HG02885 (cell line): ENCODE results near the gene FTO.
"Not testable (repeated sequence)": the region's sequence is repeated elsewhere in the genome, so short reads cannot be mapped to it uniquely, and the experiment has no call there.

Source experiments
- ATAC-seq: cut with Tn5 transposase; IDR thresholded peaks from one replicate; pipeline ENCODE4 v1.9.1; 2021; ENCODE audit warnings: mild to moderate bottlenecking; ENCODE audit not compliant: unreplicated experiment, poor library complexity

Gene FTO

DNA sequence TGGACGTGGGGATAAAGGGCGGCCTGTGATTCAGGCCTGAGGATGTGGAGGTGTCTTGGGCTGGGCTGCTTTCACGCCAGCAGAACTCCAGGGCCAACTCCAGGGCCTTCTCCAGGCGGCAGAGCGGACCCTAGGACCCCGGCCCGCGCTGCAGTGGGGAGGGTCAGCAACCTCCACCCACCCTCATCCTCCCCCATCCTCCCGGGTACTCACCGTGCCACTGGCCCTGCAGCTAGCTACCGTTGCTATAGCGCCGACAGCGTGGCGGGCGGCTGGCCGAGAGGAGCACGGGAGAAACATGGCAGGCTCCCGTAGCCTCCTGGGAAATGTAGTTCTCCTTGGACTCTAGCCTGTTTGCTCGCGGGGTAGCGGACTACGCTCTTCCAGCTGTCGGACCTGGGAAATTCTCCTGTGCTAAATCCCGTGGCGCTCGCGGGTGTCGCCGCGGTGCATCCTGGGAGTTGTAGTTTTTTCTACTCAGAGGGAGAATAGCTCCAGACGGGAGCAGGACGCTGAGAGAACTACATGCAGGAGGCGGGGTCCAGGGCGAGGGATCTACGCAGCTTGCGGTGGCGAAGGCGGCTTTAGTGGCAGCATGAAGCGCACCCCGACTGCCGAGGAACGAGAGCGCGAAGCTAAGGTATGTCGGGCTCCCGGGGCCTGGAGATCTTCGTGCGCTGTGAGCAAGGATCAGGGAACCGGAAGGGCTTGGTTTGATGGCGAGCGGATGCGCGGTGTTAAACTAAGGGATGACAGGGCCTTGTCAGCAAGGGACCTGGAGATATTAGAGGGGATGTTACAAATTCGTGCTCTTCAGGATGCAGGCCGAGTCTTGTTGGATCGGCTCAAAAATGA is at the start of gene FTO, which contains the start of gene RPGRIP1L:
TSS of gene FTO (plus strand) at position 567 of the 855 bp plus-strand sequence.
TSS of gene RPGRIP1L (minus strand) at position 270 of the 855 bp plus-strand sequence. CDS start 3,136 bp downstream, outside the sequence.
- ATAC-seq: peak; percentile 98

DNA sequence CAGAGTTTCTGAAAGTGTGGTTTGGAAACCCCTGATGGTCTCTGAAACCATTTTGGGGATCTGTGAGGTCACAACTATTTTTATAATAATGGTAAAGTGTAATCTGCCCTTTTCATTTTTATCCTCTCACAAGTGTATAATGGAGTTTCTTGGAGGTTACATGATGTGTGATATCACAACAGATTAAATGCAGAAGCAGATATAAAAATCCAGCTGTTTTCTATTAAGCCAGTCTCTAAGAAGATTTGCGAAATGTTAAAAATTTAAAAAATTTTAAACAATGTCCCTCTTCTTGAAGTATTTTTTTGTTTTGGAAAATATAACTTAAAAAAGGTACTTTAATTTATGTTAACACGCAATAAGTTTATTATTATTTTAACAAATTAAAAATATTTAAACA is 49.0 kb upstream of the FTO start:
- no peak for ATAC-seq

DNA sequence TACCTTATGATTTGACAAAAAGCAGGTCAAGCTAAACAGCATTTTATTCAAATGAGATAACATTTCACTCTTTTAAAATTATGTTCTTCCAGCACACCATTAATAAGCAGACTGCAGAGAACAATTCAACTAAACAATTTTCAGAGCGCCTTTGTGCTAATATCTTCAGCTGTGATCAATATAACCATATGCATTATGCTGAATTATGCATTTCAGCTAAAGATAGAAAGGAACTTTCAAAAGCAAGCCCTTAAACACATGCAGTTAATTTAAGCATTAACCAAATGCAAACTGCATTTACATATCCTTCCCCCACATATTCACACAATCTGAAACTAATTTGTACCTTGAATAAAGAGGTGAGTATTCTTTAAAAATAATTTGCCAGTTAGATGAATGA is 41.9 kb upstream of the FTO start:
- no peak for ATAC-seq

DNA sequence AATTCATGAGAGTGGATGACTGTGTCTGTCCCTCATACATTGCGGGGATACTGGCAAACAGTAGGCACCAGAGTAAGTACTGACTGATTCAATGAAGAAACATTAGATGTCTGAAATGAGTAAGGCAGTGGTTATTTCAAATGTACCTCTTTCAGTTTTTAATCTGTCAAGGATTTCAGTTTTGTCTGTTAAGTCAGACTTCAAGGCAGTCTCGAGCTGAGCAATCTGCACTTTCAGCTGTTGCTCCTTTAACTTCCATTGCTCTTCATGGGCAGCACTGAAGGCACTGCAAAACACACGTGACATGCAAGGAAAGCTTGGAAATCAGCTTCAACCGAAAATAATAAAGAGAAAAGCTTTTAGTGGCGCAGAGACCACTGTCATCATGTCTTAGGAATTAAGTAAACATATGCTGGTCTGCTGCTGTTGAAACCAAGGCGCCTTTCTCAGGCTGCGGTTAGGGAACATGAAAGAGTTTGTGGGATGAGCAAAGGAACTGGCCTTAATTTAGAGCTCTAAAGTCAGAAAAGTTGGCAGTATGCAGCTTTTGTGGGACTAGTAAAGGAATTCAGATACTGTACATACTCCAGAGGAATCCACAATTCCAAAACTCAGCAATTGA is 39.1 kb upstream of the FTO start:
- ATAC-seq: peak; percentile 90

DNA sequence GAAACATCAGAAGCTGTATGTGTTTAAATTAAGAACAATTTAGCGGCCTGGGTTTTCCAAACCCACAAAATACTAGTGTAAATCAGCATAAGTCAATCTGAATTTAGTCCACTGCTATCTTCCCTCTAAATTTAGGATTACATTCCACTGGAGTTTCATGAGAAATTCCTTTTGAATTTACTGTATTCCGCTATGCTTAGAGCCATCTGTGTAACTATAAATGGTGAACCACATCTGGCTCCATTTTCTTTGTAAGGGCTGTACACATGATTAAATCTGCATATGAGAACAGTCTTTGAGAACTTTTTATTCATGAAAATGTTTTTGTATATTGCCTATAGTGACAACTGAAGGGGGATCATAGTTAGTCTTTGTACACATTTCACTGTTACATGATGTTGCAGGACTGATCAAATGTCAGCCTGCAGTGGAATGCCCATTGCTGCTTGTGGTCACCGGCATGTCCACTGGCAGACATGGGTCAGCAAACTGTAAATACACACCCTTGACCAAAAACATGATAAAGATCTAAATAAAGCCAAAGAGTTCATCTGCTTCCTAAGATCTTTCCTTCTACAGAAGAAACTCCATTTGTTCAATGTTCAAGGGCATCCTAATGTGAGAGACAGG is 37.1 kb upstream of the FTO start:
- no peak for ATAC-seq

DNA sequence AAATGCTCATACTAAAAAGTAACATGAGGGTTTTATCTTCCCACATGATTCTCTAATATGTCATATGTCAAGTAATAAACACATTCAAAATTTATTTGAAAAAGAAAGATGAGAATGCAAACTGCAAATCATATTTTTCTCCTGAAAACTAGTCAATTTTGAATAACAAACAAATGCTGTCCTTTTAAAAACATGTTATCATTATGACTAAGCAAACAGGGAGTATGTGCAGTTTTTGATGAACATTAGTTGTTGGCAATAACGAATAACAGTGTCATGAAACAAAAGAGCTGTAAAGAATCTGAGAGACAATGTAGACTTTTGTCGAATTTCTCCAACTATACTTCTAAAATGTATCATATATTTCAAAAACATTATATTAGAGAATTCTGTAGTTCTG is 35.1 kb upstream of the FTO start:
- ATAC-seq: no peak

DNA sequence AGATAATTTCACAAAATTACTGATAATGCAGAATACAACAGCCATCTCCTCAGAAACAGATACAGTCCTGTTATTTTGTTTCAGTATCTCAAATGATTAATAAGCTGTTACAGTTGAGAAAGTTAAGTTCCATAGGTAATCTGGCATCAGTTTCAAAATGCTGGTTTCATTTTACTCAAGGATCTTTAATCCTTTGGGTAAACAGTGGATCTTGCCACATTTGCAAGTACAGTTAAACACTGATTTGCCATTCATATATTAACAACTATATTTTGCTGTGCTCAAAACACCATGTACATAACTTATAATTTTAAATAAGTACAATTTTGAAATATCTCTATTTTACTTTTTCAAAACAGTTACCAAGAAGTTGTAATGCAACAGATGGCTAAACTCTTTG is 31.5 kb upstream of the FTO start:
- ATAC-seq: no peak

DNA sequence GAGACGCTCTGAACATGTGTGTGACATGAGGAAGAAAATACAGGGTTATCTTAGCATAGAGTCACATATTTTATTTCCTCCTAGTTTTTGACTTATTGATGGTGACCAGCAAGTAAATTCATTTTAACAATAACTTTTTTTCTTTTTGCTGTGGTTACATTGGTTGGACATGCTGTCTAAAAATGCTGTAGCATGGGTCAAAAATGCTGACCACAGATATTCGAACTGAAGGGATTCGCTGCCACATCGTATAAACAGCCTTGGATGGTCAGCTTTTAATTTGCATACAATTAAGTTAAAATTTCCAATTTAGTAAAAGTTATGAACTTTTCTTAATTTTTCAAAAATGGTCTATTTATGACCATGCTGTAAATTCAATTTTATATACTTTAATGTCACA is 30.8 kb upstream of the FTO start:
- no peak for ATAC-seq

DNA sequence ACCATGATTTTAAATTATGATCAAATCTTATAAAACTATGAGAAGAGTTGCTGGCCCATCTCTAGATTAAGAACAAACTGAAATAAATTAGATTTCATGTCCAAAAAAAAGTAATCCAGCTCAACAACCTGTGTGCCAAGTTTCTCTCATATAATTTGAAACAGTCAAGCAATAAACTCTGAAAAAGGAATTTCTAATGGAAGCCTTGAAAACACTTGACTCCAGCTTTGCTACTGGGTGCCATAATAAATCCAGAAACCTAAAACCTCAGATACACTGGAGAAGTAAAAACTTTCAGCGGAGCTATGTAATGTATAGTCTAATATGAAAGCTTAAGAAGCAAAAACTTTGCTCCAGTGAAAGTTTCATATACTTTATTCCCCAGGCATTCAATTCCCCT is 25.8 kb upstream of the FTO start:
- ATAC-seq: no peak

DNA sequence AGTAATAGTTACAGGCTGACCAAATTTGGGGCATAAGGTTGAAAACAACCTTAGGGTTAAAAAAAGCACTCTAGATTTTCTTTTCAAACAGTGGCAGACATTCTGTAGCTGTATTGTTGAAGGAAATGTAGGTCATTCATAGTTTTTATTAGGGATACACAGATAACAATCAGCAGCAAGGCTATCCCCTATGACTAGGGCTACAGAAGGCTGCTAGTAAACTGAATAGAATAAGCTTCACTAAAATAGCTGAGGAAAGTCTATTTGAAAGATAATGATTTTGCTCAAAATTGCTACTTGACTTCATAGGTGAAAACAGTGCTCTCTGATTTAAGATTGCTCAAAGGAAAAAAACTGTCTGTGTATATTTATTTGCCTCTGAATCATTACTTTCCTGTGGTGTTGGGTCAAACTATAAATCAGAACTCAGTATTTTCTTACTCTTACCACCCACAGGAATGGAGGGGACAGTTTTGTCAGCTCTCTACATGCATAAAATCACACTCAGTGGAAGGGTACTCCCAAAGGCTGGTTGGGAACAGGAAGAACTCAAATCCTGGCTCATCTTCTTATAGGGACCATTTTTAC is 25.1 kb upstream of the FTO start:
- ATAC-seq: no peak

DNA sequence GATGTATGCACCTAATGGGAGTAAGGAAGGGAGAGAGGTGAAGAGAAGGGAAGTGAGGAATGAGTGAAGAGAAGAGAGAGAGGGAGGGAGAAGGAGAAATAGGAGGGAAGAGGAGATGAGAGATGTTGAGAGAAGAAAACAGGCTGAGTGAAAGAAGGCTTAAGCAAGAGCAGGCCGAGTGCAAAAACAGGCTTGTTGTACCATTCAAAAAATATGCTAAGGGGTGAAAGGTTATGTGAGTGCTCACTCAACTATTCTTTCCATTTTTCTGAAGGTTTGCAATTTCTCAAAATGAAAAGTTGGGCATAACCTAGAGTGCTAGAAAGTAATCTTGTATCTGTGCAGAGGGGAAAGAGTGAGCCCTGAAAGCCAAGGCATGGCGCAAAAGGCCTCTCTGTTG is 23.2 kb upstream of the FTO start:
- no peak for ATAC-seq

DNA sequence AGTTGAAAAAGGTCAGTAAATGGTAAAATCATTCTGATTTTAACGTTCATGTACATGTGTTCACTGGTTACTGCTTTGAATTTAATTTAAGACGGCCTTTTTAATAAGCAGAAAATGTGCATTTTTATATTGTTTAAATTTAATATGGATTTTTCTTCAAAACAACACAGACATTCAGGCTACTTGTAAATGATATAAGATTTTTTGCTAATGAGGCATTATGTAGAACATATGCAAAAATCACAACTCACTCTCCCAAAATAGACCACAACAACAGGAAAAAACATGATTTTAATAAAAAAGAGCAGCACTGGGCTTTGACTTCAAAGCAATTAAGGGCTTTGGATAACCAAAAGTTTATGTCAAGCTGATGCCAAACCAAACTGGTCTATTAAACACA is 22.6 kb upstream of the FTO start:
- no peak for ATAC-seq

DNA sequence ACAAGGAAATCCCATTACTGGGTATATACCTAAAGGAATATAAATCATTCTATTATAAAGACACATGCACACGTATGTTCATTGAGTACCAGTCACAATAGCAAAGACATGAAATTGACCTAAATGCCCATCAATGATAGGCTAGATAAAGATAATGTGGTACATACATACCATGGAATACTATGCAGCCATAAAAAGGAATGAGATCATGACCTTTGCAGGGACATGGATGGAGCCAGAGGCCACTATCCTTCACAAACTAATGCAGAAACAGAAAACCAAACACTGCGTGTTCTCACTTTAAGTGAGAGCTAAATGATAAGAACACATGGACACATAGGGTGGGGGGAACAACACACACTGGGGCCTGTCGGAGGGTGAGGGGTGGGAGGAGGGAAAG is 18.6 kb upstream of the FTO start:
- not testable (repeated sequence) for ATAC-seq

DNA sequence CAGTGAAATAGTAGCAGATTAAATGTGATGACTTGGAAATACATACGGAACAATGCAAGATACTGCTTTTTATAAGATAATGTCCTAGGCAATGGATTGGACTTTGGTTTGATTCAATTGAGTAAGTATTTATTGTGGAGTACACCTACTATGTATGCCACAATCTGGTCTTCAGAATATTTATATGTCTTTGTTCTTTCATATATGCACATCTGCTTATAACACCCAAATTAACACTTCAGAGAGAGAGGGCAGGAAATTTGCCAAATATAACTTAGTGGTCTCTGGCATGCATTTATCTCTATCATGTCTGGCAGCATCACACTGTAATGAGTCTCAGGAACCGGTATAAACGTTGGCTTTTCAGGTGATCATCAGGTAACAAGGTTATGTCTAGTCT is 17.2 kb upstream of the FTO start:
- ATAC-seq: no peak

DNA sequence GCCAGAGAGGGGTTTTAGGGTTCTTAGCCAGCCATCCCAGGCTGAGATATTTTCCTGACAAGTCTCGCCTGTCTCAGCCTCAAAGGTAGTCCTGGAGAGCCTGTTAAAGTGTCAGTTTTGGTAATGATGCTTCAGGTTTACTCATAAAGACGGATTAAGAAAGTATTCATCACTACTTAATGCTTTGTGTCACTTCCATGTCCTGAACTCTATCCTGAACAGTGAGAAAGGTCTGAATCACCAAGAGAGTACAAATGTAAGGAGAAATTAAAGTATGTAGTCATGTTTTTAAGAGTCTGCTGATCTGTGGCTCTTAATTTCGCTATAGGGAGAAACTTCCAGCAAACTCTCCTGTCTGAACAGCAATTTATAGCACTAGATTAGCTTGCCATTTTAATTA is 14.3 kb upstream of the FTO start:
- ATAC-seq: no peak

DNA sequence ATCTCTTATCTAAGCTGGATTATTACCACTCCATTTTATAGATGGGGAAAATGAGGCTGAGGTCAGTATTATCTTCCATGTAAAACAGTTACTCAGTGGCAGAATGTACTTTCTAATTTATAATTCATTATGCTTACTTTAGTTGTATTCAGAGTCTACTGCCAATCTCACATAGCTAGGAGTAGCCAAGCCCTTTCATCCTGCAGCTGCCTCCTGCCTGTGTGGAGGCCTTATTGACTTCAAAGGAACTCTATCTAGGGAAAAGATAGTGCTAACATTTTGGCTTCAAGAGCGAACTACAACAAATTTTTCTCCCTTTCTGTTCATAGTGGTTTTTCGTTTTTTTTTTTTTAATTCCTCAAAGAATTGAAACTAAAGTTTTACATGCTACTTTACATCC is 13.2 kb upstream of the FTO start:
- ATAC-seq: no peak

DNA sequence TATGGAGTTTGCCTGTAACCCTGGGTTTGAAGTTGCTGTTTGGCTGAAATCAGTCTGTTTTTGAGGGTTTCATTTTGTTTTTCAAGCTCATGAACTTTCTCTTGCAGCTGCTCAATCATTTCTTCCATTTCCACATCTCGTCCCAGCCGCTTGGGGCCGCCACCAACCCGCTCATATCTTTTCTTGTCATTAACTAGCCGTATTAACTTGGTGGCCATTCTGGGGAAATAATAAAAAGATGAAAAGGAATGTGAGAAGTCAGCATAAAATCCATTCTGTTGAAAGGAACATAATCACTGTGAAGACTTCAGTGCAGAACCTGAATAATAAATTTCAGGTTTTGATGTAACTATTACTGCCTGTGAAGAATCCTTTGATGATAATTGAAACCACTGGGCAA is 11.8 kb upstream of the FTO start:
- no peak for ATAC-seq

DNA sequence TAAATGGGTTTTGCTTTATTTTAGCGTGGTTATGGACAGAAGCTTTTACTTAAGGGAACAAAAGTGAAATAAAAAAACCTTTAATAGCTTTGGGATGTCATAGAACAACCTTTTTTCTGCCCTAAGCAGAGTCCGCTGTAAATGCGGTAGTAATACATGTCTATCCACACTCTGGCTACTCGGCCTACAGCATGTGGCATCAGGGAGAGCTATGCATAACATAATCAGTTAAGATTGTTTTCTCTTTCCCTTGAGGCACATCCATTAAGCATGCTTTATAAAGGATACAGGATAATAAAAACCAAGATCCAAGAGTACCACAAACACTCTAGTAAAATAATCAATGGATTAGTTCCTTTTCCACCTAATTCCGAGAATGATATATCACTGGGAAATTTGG is 10.6 kb upstream of the FTO start:
- ATAC-seq: no peak

DNA sequence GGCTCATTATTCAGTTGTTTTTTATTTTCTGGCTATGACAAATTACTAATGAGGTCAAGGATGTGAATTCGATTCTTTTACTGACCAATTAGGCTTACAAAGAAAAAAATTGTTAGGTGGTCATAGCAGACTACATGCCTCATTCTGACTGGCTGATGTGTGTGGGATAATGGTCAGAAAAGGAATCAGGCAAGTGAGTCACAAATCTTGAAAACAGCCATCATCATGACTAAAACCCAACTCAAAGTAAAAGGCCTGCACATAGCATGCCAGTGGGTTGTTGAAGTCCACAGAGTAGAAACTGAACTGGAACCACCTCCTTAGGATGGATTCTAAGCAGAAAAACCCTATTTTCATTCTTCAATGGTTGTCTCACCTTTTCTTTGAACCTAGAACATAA is 8.9 kb upstream of the FTO start:
- no peak for ATAC-seq

DNA sequence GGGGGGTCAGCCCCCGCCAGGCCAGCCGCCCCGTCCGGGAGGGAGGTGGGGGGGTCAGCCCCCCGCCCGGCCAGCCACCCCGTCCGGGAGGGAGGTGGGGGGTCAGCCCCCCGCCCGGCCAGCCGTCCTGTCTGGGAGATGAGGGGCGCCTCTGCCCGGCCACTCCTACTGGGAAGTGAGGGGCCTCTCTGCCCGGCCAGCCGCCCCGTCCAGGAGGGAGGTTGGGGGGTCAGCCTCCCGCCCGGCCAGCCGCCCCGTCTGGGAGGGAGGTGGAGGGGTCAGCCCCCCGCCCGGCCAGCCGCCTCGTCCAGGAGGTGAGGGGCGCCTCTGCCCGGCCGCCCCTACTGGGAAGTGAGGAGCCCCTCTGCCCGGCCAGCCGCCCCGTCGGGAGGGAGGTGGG is 5.7 kb upstream of the FTO start:
- ATAC-seq: not testable (repeated sequence)

DNA sequence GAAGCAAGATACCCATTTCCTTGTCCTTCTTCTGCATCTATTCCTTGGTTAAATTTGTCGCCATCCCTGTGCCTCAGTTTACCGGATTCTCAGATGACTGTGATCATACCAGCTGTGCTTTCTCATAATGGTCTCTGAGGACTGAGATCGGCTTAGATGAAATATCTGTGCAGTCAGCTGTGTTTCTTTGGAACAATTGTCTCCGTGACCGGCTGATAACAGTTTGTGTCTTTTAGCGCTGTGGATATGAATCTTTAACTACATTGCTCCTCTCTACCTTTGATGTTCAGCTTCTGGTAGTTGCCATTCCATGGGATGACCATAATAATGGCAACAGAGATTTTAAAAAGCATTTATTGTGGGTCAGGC is 473 bp downstream of the FTO start:
- ATAC-seq: no peak
